ENCODE data around the gene ZNF775.

Gene ZNF775

DNA sequence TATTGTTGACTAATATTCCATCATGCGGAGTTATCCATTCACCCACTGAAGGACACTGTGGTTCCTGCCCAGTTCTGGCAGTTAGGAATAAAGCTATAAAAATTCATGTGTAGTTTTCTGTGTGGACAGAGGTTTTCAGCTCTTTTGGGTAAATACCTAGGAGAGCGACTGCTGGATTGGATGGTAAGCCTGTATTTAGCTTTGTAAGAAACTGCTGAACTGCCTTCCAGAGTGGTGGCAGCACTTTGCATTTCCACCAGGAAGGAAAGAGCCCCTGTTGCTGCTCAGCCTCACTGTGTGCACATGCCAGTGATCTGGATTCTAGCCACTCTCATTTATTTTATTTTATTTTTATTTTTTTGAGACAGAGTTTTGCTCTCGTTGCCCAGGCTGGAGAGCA is 14.2 kb downstream of the ZNF775 start:
- TF ChIP-seq, protein P1, sequence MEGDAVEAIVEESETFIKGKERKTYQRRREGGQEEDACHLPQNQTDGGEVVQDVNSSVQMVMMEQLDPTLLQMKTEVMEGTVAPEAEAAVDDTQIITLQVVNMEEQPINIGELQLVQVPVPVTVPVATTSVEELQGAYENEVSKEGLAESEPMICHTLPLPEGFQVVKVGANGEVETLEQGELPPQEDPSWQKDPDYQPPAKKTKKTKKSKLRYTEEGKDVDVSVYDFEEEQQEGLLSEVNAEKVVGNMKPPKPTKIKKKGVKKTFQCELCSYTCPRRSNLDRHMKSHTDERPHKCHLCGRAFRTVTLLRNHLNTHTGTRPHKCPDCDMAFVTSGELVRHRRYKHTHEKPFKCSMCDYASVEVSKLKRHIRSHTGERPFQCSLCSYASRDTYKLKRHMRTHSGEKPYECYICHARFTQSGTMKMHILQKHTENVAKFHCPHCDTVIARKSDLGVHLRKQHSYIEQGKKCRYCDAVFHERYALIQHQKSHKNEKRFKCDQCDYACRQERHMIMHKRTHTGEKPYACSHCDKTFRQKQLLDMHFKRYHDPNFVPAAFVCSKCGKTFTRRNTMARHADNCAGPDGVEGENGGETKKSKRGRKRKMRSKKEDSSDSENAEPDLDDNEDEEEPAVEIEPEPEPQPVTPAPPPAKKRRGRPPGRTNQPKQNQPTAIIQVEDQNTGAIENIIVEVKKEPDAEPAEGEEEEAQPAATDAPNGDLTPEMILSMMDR (IDR thresholded peaks at IDR 0.05; ENCODE audit: insufficient read depth, low read length, poor library complexity, severe bottlenecking): no peak
- H3K27me3 ChIP-seq (replicated peaks; ENCODE audit: control insufficient read depth, insufficient read depth, low read length): no peaks in the 10 kb centered on the region
- peaks cover 13% of the 10 kb centered on the region for H3K36me3 ChIP-seq (ENCODE audit: control insufficient read depth, insufficient read depth, low read length)
- no peak overlapping the region for H3K4me3 ChIP-seq (replicated peaks; ENCODE audit: low read depth, low read length)
- DNase-seq (ENCODE audit: extremely low read depth, insufficient read length): no peak

DNA sequence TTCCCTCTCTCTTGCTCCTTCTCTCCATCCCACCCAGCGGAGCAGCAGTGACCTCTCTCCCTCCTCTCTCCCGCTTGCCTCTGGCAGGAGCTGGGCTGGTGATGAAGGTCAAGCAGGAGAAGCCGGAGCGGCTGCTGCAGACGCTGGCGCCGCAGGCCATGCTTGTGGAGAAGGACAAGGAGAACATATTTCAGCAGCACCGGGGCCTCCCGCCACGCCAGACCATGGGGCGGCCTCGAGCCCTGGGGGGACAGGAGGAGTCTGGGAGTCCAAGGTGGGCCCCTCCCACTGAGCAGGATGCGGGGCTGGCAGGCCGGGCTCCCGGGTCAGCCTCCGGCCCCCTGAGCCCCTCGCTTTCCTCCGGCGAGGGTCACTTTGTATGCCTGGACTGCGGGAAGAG is 17.3 kb downstream of the ZNF775 start:
- TF ChIP-seq, protein P1 (IDR thresholded peaks at IDR 0.05; ENCODE audit: insufficient read depth, low read length, poor library complexity, severe bottlenecking): no peak
- no peak for DNase-seq (ENCODE audit: extremely low read depth, insufficient read length)
- Histone ChIP-seq H3K36me3 (ENCODE audit: control insufficient read depth, insufficient read depth, low read length) (peaks cover 9% of the 10 kb centered on the region), H3K27me3 (replicated peaks; ENCODE audit: control insufficient read depth, insufficient read depth, low read length) (no peaks in the 10 kb centered on the region), H3K4me3 (replicated peaks; ENCODE audit: low read depth, low read length) (no peak overlapping the region)

DNA sequence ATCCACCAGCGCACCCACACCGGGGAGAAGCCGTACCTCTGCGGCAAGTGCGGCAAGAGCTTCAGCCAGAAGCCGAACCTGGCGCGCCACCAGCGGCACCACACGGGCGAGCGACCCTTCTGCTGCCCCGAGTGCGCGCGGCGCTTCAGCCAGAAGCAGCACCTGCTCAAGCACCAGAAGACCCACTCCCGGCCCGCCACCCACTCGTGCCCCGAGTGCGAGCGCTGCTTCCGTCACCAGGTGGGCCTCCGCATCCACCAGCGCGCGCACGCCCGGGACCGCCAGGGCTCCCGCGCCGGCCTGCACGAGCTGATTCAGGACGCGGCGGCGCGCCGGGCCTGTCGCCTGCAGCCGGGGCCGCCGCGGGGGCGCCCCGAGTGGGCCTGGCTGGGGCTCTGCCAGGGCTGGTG is 17.7 kb downstream of the ZNF775 start:
- Histone ChIP-seq H3K27me3 (replicated peaks; ENCODE audit: control insufficient read depth, insufficient read depth, low read length) (no peaks in the 10 kb centered on the region), H3K36me3 (ENCODE audit: control insufficient read depth, insufficient read depth, low read length) (peaks cover 9% of the 10 kb centered on the region), H3K4me3 (replicated peaks; ENCODE audit: low read depth, low read length) (no peak overlapping the region)
- TF ChIP-seq, protein P1 (IDR thresholded peaks at IDR 0.05; ENCODE audit: insufficient read depth, low read length, poor library complexity, severe bottlenecking): no peak
- DNase-seq (ENCODE audit: extremely low read depth, insufficient read length): no peak

DNA sequence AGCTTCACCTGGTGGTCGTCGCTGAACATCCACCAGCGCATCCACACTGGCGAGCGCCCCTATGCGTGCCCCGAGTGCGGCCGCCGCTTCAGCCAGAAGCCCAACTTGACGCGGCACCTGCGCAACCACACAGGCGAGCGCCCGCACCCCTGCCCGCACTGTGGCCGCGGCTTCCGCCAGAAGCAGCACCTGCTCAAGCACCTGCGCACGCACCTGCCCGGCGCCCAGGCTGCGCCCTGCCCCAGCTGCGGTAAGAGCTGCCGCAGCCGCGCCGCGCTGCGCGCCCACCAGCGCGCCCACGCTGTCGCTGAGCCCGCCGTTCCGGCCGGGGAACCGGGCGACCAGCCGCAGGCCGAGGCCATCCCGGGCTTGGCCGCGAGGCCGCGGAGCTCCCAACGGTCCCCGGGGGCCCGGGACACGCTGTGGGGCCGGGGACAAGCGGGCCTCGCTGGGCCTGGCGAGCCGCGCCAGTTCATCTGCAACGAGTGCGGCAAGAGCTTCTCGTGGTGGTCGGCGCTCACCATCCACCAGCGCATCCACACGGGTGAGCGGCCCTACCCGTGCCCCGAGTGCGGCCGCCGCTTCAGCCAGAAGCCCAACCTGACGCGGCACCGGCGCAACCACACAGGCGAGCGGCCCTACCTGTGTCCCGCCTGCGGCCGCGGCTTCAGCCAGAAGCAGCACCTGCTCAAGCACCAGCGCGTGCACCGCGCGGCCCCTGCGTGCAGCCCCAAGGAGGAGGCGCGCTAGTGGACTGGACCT is 18.4 kb downstream of the ZNF775 start:
- H3K36me3 ChIP-seq (ENCODE audit: control insufficient read depth, insufficient read depth, low read length): peaks cover 9% of the 10 kb centered on the region
- no peaks in the 10 kb centered on the region for H3K27me3 ChIP-seq (replicated peaks; ENCODE audit: control insufficient read depth, insufficient read depth, low read length)
- no peak for DNase-seq (ENCODE audit: extremely low read depth, insufficient read length)
- no peak overlapping the region for H3K4me3 ChIP-seq (replicated peaks; ENCODE audit: low read depth, low read length)
- TF ChIP-seq, protein P1 (IDR thresholded peaks at IDR 0.05; ENCODE audit: insufficient read depth, low read length, poor library complexity, severe bottlenecking): no peak

DNA sequence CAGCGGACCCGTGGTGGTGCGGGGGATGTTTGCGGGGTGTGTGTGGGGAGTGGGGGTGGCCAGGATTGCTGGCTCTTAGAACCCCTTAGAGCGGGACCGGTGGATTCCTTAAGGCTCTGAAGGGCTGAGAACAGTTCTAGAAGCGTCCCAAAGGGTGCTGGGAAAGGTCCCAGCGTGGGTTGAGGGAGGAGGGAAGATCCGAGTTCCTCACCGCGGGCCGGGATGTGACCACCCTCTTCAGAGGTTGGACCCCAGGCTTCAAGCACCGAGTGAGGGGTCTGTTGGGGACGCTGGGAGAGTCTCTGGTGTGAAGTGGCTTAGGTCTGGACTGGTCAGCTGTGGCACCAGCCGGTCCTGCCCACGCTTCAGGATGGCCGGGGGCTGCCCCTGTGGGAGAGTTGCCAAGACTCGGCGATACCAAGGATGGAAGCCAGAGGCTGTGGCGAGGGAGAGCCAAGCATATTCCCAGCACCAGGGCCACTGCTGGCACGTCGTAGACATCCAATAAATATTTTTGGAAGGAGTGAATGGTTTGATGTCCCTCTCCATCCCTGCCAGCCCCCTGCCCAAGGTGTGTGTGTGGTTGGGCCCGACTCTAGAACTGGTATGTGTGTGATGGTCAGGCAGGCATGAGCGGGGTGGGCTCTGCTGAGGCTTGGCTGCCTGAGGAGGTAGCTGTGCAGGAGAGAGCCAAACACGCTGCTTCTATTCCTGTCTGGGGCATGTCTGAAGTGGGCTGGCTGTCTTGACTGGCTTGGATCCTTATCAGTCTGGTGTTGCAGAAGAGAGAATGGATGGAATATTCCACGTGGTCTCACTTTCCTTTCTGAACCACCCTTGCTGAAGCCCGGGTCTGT is 19.2 kb downstream of the ZNF775 start:
- no peak for DNase-seq (ENCODE audit: extremely low read depth, insufficient read length)
- Histone ChIP-seq H3K4me3 (replicated peaks; ENCODE audit: low read depth, low read length) (no peak overlapping the region), H3K27me3 (replicated peaks; ENCODE audit: control insufficient read depth, insufficient read depth, low read length) (no peaks in the 10 kb centered on the region), H3K36me3 (ENCODE audit: control insufficient read depth, insufficient read depth, low read length) (peaks cover 9% of the 10 kb centered on the region)
- TF ChIP-seq, protein P1 (IDR thresholded peaks at IDR 0.05; ENCODE audit: insufficient read depth, low read length, poor library complexity, severe bottlenecking): no peak

Measured in GM06990 (cell line).